ENCODE results near the gene PPM1K. TPM values are rescaled to one million over a fixed set of nuclear protein-coding genes. Genes with fewer than 3 reads are reported as not detected.
A peak's percentile ranks its signal among the peaks of the same experiment; 100 is the strongest.

The PPM1K gene
- total and polyA plus RNA-seq, 8 donors = 18.4 to 27.9 (median 22.3) TPM

DNA sequence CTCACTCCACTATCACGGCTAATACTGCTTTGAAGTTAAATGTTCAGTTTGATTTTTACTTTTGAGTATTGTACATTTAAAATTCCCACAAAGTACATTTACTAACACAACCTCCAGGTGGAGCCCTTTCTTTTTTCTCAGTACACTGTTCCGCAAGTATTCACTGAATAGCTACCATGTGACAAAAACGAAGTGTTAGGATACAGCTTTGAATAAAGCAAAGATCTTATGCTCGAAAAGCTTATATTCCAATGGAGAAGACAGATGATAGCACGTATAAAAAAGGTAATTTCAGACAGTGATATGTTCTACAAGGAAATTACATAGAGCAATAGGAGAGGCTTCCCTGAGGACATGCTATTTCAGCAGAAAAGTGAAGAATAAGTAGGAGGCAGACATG is 65.3 kb downstream of the PPM1K start:
- Histone ChIP-seq H3K27ac (no peak overlapping the region), H3K4me1 (peaks cover 0 to 5% of the 10 kb centered on the region in 2 donors), H3K27me3 (no peaks in the 10 kb centered on the region), H3K9me3 (no peaks in the 10 kb centered on the region), H3K36me3 (no peaks in the 10 kb centered on the region), H3K4me3 (no peak overlapping the region)
- TF ChIP-seq, protein P1, sequence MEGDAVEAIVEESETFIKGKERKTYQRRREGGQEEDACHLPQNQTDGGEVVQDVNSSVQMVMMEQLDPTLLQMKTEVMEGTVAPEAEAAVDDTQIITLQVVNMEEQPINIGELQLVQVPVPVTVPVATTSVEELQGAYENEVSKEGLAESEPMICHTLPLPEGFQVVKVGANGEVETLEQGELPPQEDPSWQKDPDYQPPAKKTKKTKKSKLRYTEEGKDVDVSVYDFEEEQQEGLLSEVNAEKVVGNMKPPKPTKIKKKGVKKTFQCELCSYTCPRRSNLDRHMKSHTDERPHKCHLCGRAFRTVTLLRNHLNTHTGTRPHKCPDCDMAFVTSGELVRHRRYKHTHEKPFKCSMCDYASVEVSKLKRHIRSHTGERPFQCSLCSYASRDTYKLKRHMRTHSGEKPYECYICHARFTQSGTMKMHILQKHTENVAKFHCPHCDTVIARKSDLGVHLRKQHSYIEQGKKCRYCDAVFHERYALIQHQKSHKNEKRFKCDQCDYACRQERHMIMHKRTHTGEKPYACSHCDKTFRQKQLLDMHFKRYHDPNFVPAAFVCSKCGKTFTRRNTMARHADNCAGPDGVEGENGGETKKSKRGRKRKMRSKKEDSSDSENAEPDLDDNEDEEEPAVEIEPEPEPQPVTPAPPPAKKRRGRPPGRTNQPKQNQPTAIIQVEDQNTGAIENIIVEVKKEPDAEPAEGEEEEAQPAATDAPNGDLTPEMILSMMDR (IDR thresholded peaks at IDR 0.05) = peak; percentile 61 to 62
- ATAC-seq = peak; percentile 90
- DNase-seq = peak in 2 of 4 donors; percentile 44 to 70
- intact Hi-C loops (cut with DNase I) = loop anchor here in 1 of 2 donors (5.0 to 10.0 kb wide), 2 partner anchors 146 to 298 kb away; no protein-coding TSS in a partner anchor

DNA sequence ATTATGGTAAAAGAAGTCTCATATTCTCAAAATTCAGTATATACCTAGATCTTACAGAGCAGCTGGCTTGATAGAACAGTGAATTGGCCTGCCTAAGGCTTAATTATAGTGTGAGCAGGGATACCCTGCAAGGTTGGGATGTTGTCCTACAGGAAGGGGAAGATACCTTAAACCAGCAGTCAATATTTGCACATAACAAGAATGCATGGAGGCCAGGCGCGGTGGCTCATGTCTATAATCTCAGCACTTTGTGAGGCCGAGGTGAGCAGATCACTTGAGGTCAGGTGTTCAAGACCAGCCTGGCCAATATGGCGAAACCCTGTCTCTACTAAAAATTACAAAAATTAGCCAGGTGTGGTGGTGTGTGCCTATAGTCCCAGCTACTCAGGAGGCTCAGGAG is 67.2 kb downstream of the PPM1K start:
- H3K27ac ChIP-seq = no peak overlapping the region
- H3K9me3 ChIP-seq = no peaks in the 10 kb centered on the region
- ATAC-seq (no peak), DNase-seq (no peak)
- TF ChIP-seq, protein P1 (IDR thresholded peaks at IDR 0.05) = no peak
- H3K4me1 ChIP-seq = peaks cover 0 to 5% of the 10 kb centered on the region in 2 donors
- intact Hi-C loops (cut with DNase I) = loop anchor here in 1 of 2 donors (5.0 to 10.0 kb wide), 2 partner anchors 148 to 300 kb away; no protein-coding TSS in a partner anchor
- H3K4me3 ChIP-seq = no peak overlapping the region
- no peaks in the 10 kb centered on the region for H3K36me3 ChIP-seq
- H3K27me3 ChIP-seq = no peaks in the 10 kb centered on the region

DNA sequence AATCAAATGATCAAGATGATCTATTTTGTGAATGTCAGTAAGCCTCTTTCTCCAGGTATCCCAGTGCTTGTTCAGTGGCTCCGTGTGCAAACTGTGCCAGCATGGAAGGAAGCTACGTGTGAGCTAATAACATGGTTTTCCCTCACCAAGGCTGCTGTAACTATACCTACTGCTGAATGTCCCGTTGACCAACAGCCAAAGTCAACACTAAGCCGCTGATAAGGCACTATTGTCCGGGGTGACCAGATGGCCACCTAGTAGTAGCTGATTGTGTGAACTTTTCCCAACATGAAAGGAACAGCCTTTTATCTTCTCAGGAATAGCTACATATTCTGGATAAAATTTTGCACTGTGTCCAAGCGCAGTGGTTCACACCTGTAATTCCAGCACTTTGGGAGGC is 68.0 kb downstream of the PPM1K start:
- no peaks in the 10 kb centered on the region for H3K36me3 ChIP-seq
- TF ChIP-seq, protein P1 (IDR thresholded peaks at IDR 0.05) = no peak
- ATAC-seq = peak; percentile 55
- peaks cover 4 to 11% of the 10 kb centered on the region in 2 donors for H3K4me1 ChIP-seq
- no peak for DNase-seq
- intact Hi-C loops (cut with DNase I) = loop anchor here in 1 of 2 donors (5.0 to 10.0 kb wide), 2 partner anchors 148 to 301 kb away; no protein-coding TSS in a partner anchor
- no peak overlapping the region for H3K4me3 ChIP-seq
- H3K27me3 ChIP-seq = no peaks in the 10 kb centered on the region
- no peak overlapping the region for H3K27ac ChIP-seq
- no peaks in the 10 kb centered on the region for H3K9me3 ChIP-seq

DNA sequence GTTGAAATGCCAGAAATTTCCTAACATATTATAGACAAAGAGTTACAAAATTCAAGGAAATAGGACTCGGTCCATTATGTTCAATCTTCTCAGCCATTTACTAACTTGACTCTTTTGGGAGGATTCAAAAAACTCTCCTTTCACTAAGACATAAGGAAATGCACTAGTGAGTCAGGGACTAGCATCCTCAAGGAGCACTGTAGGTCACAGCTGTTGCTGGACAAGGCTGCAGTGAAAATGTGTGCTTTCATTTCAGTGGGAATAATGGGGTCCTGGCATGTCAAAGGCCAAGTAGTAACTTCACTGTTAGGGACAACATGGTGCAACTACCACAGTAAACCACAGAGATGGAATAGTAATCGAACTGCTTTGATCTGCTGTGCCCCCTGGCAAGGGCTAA is 69.0 kb downstream of the PPM1K start:
- DNase-seq (no peak), ATAC-seq (no peak)
- Histone ChIP-seq H3K36me3 (no peaks in the 10 kb centered on the region), H3K9me3 (no peaks in the 10 kb centered on the region), H3K4me3 (no peak overlapping the region), H3K27me3 (no peaks in the 10 kb centered on the region), H3K27ac (no peak overlapping the region), H3K4me1 (peaks cover 4 to 11% of the 10 kb centered on the region in 2 donors)
- TF ChIP-seq, protein P1 (IDR thresholded peaks at IDR 0.05) = no peak
- intact Hi-C loops (cut with DNase I) = loop anchor here in 1 of 2 donors (5.0 to 10.0 kb wide), 2 partner anchors 149 to 302 kb away; no protein-coding TSS in a partner anchor

DNA sequence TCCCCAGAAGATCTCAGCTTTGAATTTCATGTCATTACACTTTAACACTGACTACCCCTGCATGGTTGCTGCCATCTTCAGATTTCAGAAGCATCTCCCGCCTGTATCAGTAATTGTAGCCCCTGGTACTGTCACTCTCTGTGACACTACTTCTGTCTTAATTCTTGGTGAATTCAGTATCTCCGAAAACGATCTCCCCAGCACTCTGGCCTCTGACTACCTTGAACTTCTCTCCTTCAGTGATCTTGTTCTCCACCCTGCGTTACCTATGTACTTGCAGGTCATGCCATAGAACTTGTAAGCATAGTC is 72.2 kb downstream of the PPM1K start:
- no peaks in the 10 kb centered on the region for H3K27me3 ChIP-seq
- TF ChIP-seq, protein P1 (IDR thresholded peaks at IDR 0.05) = peak in 1 of 2 donors; percentile 15
- no peaks in the 10 kb centered on the region for H3K36me3 ChIP-seq
- DNase-seq (no peak), ATAC-seq (no peak)
- H3K27ac ChIP-seq = no peak overlapping the region
- H3K4me3 ChIP-seq = no peak overlapping the region
- H3K9me3 ChIP-seq = no peaks in the 10 kb centered on the region
- peaks cover 4 to 6% of the 10 kb centered on the region in 2 donors for H3K4me1 ChIP-seq
- intact Hi-C loops (cut with DNase I) = loop anchor here in 1 of 2 donors (5.0 to 10.0 kb wide), 2 partner anchors 153 to 180 kb away; no protein-coding TSS in a partner anchor

All from left lung (tissue), 10 donors.